Activated CD8-positive, alpha-beta memory T cell treated with anti-CD3 and anti-CD28 coated beads for 4 hours (primary cell): ENCODE measurements around the gene PRKAB1.
"Not testable (repeated sequence)": the region's sequence is repeated elsewhere in the genome, so short reads cannot be mapped to it uniquely, and the experiment has no call there.

Source experiments
- DNase-seq, 2 donors: peaks; one replicate each; pipeline ENCODE4 v3.0.0-alpha.2; 2020; ENCODE audit warnings: low read depth in 2 of 2

PRKAB1 gene

DNA sequence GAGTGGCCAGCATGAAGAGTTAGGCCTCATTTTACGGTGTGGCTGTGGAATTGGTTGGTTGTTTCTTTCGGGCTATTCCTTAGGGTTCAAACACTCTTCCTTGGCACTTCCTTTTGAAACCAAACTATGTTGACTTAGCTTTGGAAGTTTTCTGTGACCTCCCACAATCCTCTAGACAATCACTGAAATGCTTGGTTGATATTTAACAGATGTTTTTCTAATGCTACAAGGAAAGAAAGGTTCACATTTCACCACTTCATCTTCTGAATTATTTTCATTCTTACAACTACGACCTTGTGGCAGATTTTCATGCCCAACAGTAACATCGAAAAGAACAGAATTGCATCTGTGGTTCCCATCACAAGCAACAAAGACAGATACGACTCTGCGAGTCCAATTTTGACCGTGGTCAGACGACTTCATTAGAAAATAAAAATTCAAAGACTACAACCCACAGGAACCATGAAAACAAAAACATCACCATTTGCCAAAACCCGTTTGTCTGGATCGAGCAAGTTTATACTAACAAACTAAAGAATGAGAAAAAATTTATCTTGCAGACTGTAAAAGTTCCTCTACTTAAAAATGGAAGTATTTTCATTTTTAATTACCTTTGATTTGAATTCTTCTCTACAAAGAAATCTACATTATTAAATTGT is 16.9 kb downstream of the PRKAB1 start:
- DNase-seq: no peak

DNA sequence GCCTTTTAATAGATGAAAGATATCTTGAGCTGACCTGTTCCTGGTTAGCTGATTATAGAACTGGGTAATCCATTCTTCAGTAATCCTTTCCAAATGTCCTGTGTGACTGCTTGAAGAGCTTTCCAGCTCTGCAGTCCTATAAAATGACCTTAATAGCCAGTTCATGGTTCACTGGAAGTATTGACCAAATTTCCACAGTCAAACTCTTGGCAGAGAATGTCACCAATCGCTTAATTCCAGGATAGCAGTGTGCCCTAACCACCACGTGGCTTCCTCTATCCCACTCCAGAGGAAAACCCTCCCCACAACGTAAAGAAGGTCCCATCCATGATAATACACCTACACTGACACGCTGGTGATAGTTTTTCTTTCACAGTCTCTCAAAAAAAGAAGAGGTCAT is 17.4 kb downstream of the PRKAB1 start:
- DNase-seq: no peak

DNA sequence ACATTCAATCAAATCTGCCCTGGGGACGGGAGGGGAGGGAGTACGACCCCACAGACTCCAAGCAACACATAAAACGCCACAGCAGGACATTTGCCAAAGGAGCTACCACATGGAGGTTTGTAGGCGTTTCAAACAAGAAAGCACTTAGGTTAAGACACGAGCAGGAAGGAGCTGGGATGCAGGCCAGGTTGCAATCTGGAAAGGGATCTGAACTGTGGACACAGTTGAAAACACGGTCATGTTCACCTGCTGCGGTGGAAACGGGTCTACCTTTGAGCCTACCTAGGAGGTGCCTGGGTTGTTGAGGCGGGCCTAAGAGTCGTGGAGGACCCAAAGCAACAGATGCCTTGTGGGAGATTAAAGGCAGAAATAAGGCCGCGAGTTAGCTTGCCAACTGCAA is 18.4 kb downstream of the PRKAB1 start:
- no peak for DNase-seq

- no peak for DNase-seq
Observed at GRCh38 chr12:119686776-119687175, 18.8 kb downstream of the PRKAB1 start.

GRCh38 chr12:119687406-119687805 is 19.5 kb downstream of the PRKAB1 start:
- DNase-seq: no peak

DNA sequence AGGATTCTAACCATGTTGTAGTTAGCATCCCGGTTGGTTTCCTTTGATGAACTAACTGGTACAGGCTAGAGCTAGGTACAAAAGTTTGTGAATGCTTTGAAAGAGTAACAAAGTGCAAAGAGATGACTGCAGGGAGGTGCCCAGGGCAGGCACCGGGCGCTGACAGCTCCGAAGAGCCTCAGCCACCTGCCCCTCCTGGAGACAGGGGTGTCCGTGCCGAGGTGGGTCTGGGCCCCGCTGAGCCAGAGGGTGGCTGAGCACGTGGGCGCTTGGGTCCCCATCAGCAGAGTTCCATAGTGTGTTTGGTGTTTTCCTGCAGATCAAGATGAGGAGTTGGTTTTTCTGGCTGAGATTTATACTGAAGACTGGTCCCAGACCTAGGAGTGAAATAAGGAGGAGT is 19.9 kb downstream of the PRKAB1 start:
- DNase-seq: no peak

GRCh38 chr12:119689935-119690500 is 22.1 kb downstream of the PRKAB1 start:
- no peak for DNase-seq

DNA sequence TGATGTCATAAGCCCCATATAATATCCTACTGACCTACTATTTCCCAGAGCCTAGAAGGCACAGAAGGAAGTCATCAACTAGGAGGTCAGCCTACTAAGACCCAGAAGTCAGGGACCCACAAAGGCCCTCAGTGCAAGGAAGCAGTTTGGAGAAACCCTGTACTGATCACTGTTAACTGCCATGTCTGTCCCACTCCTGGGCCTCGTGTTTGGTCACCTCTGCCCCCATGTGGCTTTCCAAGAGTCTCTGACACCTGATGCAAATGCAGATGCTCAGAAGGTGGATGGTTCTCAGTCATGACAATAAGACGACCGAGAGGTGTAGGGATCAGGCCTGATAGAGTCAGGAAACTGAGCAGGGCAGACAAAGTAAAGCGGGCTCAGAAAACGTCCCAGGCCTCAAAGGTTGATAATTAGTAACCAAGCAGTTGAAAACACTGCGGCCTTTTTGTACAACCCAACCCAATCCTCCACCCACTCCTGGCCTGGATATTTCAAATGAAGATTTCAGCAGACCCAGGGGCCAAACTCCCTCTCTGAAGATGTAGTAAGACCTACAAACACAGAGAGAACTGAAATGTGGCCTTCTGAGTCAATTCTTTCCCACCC is 23.4 kb downstream of the PRKAB1 start:
- no peak for DNase-seq

GRCh38 chr12:119692410-119692809 is 24.5 kb downstream of the PRKAB1 start:
- no peak for DNase-seq

DNA sequence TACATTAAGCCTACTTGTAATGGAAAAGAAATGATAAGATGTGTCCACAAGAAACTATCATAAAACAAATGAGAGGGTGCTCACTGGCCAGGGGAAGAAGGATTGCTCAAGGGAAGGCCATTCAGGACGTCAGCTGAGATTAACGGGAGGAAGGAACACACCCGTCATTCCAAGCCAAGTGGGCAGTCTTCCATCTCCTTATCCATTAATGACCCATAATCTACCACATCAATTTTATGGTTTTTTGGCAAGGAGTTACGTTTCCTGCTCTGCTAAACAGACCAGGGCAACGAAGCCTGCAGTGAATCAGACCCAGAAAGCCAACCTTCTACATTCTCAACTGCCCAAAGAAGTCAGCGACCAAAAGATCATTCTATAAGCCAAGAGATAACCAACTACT is 25.1 kb downstream of the PRKAB1 start:
- no peak for DNase-seq

DNA sequence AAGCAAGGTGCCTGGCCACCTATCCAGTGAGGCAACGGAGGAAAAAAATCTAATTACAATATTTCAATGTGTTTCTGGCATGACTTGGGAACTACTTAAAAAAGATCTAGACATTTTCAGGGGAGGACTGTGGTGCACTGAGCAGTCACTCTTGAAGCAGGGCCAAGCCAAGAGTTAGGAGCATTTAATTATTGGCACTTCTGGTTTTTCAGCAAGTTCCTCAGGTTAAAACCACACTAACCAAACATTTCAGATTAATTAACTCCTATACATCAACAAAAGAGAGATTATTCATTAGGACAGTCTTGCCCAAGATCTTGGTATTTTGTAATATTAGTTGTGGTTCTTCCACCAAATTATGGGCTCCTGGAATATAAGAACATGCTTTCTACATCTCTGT is 25.6 kb downstream of the PRKAB1 start:
- no peak for DNase-seq

DNA sequence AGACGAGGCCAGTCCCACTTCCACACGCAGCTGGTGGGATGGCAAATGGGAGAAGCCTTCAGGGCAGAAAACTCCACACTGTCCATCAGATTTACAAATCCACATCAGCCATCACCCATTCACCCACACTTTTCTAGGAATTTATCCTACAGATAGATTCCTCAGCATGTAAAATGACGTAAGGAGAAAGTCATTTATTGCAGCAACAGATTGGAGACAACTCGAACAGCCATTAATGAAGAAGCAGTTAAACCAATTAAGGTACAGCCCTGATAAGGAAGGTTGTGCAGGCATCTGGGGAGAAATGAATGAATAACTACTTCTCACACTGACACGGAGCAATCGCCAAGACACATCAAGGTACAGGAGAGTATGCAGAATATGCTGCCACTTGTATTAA is 26.2 kb downstream of the PRKAB1 start:
- no peak for DNase-seq

- no peak for DNase-seq
Observed at GRCh38 chr12:119695034-119695433, 27.1 kb downstream of the PRKAB1 start.

- DNase-seq: no peak
Observed at GRCh38 chr12:119696943-119697342, 29.0 kb downstream of the PRKAB1 start.

GRCh38 chr12:119699199-119699760 is 31.3 kb downstream of the PRKAB1 start:
- DNase-seq: no peak

DNA sequence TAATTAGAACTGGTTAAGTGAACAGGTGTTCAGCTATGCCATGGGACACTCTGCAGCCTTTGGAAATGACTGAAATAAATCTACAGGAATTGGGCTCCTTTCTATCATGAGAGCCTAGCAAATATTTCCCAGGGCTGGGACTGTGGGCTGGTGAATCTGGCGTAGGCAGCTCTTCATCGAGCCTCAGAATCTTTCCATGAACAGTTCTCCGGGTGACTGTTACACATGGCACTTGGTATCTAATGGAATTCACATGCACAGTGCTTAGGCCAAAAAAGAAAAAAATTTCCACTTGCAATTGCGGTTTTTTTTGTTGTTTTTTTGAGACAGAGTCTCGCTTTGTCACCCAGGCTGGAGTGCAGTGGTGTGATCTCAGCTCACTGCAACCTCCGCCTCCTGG is 32.1 kb downstream of the PRKAB1 start:
- no peak for DNase-seq

- DNase-seq: no peak
Observed at GRCh38 chr12:119704065-119704747, 36.3 kb downstream of the PRKAB1 start.

DNA sequence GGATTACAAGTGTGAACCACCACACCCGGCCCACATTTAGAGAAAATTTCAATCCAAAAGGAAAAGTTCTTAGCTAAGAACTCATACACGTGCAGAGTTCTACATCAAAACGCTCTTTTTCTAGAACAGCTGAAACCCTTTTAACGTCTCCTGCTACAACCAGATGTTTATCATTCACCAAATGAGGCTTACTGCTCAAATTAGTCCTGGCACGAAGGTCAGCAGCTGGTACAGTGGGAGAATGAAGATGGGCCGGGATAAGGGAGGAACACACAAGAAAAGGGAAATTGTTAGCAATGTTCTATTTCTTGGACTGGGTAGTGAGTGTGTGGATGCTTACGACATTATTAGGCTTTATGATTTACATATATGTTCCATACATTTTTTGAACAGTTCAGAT is 37.2 kb downstream of the PRKAB1 start:
- no peak for DNase-seq

GRCh38 chr12:119706427-119706826 is 38.5 kb downstream of the PRKAB1 start:
- DNase-seq: not testable (repeated sequence)

DNA sequence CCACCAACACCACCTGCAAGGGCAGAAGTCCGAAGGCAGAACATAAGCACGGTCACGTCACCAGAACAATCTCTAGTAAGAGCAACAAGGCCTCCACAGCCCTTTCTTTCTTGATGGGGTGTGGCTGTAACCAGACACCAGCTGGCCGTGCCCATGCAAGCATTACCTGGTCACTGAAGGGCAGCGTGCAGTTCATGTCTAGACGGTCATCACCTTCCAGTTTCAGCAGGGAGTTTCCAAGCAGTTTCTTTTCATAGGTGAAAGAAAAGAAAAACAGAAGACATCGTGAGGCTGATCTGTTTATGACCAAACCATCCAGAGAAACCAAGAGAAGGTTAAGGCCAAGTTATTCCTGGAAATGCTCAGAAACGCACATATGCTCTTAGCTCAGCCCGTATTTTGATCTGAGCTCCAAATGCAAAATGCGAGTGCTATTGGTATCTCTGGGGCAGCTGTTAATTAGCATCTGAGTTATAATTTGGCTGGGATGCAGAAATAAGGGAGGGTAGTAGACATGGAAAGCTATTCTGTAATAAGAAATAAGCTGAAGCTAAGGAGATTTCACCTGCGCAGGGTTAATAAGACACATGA is 42.5 kb downstream of the PRKAB1 start:
- no peak for DNase-seq

GRCh38 chr12:119710965-119711551 is 43.1 kb downstream of the PRKAB1 start:
- DNase-seq: no peak

DNA sequence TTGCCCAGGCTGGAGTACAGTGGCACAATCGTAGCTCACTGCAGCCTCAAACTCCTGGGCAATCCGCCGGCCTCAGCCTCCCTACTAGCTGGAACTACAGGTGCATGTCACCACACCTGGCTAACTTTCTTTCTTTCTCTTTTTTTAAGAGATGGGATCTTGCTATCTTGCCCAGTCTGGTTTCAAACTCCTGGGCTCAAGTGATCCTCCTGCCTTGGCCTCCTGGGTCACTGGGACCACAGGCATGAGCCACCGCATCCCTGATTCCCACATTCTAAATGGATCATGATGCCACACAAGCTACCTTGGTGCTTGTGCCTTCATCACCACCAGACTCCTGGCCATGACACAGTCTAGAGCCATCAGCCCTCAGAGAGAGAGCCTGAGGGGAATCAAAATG is 43.8 kb downstream of the PRKAB1 start:
- no peak for DNase-seq
